ENCODE data around the gene GALNT14.

The GALNT14 gene

GRCh38 chr2:31136000-31136399, 2.2 kb downstream of the GALNT14 start:
- Histone ChIP-seq H3K9me3 (ENCODE audit: control insufficient read depth in 2 of 2, low read length in 2 of 2) (no peaks in the 10 kb centered on the region), H3K9ac (ENCODE audit: low read length in 2 of 2) (no peak overlapping the region), H3K4me3 (ENCODE audit: low read length in 2 of 2) (no peak overlapping the region), H3K27me3 (ENCODE audit: control insufficient read depth in 1 of 2, insufficient read depth in 2 of 2, low read length in 2 of 2) (peaks cover 31 to 48% of the 10 kb centered on the region in 2 donors), H3K36me3 (ENCODE audit: control insufficient read depth in 2 of 2, insufficient read depth in 2 of 2, low read length in 2 of 2) (no peaks in the 10 kb centered on the region), H3K27ac (ENCODE audit: low read length) (no peak overlapping the region), H3K4me1 (ENCODE audit: control insufficient read depth, insufficient read depth, low read length) (peaks cover 17% of the 10 kb centered on the region)

- H3K4me1 ChIP-seq (ENCODE audit: control insufficient read depth, insufficient read depth, low read length), result peaks cover 17% of the 10 kb centered on the region
- no peak overlapping the region for H3K4me3 ChIP-seq (ENCODE audit: low read length in 2 of 2)
- H3K36me3 ChIP-seq (ENCODE audit: control insufficient read depth in 2 of 2, insufficient read depth in 2 of 2, low read length in 2 of 2), result no peaks in the 10 kb centered on the region
- H3K27ac ChIP-seq (ENCODE audit: low read length), result no peak overlapping the region
- no peak overlapping the region for H3K9ac ChIP-seq (ENCODE audit: low read length in 2 of 2)
- peaks cover 31 to 50% of the 10 kb centered on the region in 2 donors for H3K27me3 ChIP-seq (ENCODE audit: control insufficient read depth in 1 of 2, insufficient read depth in 2 of 2, low read length in 2 of 2)
- H3K9me3 ChIP-seq (ENCODE audit: control insufficient read depth in 2 of 2, low read length in 2 of 2), result no peaks in the 10 kb centered on the region
Measured at GRCh38 chr2:31134480-31134879, 3.8 kb downstream of the GALNT14 start.

- Histone ChIP-seq H3K36me3 (ENCODE audit: control insufficient read depth in 2 of 2, insufficient read depth in 2 of 2, low read length in 2 of 2) (no peaks in the 10 kb centered on the region), H3K9me3 (ENCODE audit: control insufficient read depth in 2 of 2, low read length in 2 of 2) (no peaks in the 10 kb centered on the region), H3K27me3 (ENCODE audit: control insufficient read depth in 1 of 2, insufficient read depth in 2 of 2, low read length in 2 of 2) (peaks cover 35 to 47% of the 10 kb centered on the region in 2 donors)
Measured at GRCh38 chr2:31132786-31133185, 5.5 kb downstream of the GALNT14 start.

GRCh38 chr2:31131871-31132270, 6.4 kb downstream of the GALNT14 start:
- no peaks in the 10 kb centered on the region for H3K9me3 ChIP-seq (ENCODE audit: control insufficient read depth in 2 of 2, low read length in 2 of 2)
- H3K27me3 ChIP-seq (ENCODE audit: control insufficient read depth in 1 of 2, insufficient read depth in 2 of 2, low read length in 2 of 2), result peaks cover 31 to 38% of the 10 kb centered on the region in 2 donors
- H3K4me3 ChIP-seq (ENCODE audit: low read length in 2 of 2), result no peak overlapping the region
- H3K27ac ChIP-seq (ENCODE audit: low read length), result no peak overlapping the region
- H3K36me3 ChIP-seq (ENCODE audit: control insufficient read depth in 2 of 2, insufficient read depth in 2 of 2, low read length in 2 of 2), result no peaks in the 10 kb centered on the region
- H3K4me1 ChIP-seq (ENCODE audit: control insufficient read depth, insufficient read depth, low read length), result no peaks in the 10 kb centered on the region
- H3K9ac ChIP-seq (ENCODE audit: low read length in 2 of 2), result no peak overlapping the region

More at GRCh38 chr2:31132786-31133185, 5.5 kb downstream of the GALNT14 start:
- no peak overlapping the region for H3K27ac ChIP-seq (ENCODE audit: low read length)
- H3K4me1 ChIP-seq (ENCODE audit: control insufficient read depth, insufficient read depth, low read length), result peaks cover 8% of the 10 kb centered on the region
- no peak overlapping the region for H3K9ac ChIP-seq (ENCODE audit: low read length in 2 of 2)
- no peak overlapping the region for H3K4me3 ChIP-seq (ENCODE audit: low read length in 2 of 2)

DNA sequence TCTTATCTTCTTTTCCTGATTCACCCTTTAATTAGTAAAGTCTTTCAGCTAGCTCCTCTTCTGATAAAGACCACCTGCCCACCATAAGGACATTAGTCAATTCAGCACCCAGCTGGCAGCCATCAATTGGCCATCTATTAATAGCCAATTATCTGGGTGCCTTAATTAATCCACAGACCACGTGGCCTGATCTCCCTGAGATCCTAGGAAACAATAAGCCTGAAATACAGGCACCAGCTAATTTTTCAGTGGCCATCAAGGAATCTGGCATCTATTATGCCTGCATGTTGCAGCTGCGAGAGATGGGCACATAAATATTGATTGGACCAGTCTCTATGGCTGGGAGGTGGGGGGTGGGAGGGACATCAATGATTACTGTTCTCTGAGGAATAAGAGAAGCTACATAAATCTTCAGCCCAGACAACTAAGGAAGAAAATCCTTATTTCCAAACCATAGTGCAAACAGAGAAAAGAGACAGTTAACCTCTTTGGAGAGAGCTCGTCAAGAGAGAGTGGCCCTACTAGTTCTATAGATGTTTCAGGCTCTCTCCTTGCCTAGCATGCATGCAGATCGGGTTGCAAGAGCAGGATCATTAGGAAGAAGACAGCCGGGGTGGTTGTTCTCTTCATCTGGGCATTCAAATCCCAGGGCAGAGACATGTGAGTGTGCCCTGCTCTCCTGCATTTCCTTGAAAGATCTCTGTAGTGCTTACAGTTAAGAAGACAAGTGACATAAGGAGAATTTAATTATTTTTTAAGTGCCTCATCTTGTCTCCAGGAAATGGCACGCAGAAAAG, 8.7 kb downstream of the GALNT14 start:
- Histone ChIP-seq H3K4me1 (ENCODE audit: control insufficient read depth, insufficient read depth, low read length) (no peaks in the 10 kb centered on the region), H3K9ac (ENCODE audit: low read length in 2 of 2) (no peak overlapping the region), H3K27ac (ENCODE audit: low read length) (no peak overlapping the region), H3K27me3 (ENCODE audit: control insufficient read depth in 1 of 2, insufficient read depth in 2 of 2, low read length in 2 of 2) (peaks cover 11 to 16% of the 10 kb centered on the region in 2 donors), H3K4me3 (ENCODE audit: low read length in 2 of 2) (no peak overlapping the region), H3K36me3 (ENCODE audit: control insufficient read depth in 2 of 2, insufficient read depth in 2 of 2, low read length in 2 of 2) (no peaks in the 10 kb centered on the region), H3K9me3 (ENCODE audit: control insufficient read depth in 2 of 2, low read length in 2 of 2) (no peaks in the 10 kb centered on the region)

- no peaks in the 10 kb centered on the region for H3K4me1 ChIP-seq (ENCODE audit: control insufficient read depth, insufficient read depth, low read length)
- no peak overlapping the region for H3K27ac ChIP-seq (ENCODE audit: low read length)
- no peaks in the 10 kb centered on the region for H3K36me3 ChIP-seq (ENCODE audit: control insufficient read depth in 2 of 2, insufficient read depth in 2 of 2, low read length in 2 of 2)
Measured at GRCh38 chr2:31127931-31128330, 10.3 kb downstream of the GALNT14 start.

GRCh38 chr2:31125918-31126695, 12.1 kb downstream of the GALNT14 start:
- no peak overlapping the region for H3K4me3 ChIP-seq (ENCODE audit: low read length in 2 of 2)
- no peaks in the 10 kb centered on the region for H3K4me1 ChIP-seq (ENCODE audit: control insufficient read depth, insufficient read depth, low read length)

More at GRCh38 chr2:31127931-31128330, 10.3 kb downstream of the GALNT14 start:
- H3K4me3 ChIP-seq (ENCODE audit: low read length in 2 of 2), result no peak overlapping the region
- H3K9me3 ChIP-seq (ENCODE audit: control insufficient read depth in 2 of 2, low read length in 2 of 2), result no peaks in the 10 kb centered on the region
- no peak overlapping the region for H3K9ac ChIP-seq (ENCODE audit: low read length in 2 of 2)
- peaks cover 7 to 8% of the 10 kb centered on the region in 2 donors for H3K27me3 ChIP-seq (ENCODE audit: control insufficient read depth in 1 of 2, insufficient read depth in 2 of 2, low read length in 2 of 2)

DNA sequence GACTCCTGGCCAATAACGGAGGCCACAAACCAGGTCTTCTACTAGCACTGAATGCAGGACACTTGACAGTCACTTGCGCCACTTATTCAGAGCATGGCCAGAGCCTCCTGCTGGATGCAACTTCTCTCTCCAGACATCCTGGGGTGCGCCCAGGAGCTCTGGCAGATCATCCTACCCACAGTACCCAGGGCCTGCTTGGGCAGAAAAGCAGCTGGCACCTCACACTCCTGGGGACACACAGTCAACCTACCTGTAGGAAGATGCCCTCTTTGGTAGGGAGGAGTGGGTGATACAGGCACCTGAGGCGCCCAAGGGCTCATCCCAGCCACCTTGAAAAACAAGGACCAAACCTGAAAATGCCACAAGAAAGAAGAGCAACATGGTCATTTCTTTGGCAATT, 13.3 kb downstream of the GALNT14 start:
- Histone ChIP-seq H3K27ac (ENCODE audit: low read length) (no peak overlapping the region), H3K27me3 (ENCODE audit: control insufficient read depth in 1 of 2, insufficient read depth in 2 of 2, low read length in 2 of 2) (peaks cover 0 to 8% of the 10 kb centered on the region in 2 donors), H3K9me3 (ENCODE audit: control insufficient read depth in 2 of 2, low read length in 2 of 2) (no peaks in the 10 kb centered on the region), H3K36me3 (ENCODE audit: control insufficient read depth in 2 of 2, insufficient read depth in 2 of 2, low read length in 2 of 2) (no peaks in the 10 kb centered on the region), H3K9ac (ENCODE audit: low read length in 2 of 2) (no peak overlapping the region), H3K4me1 (ENCODE audit: control insufficient read depth, insufficient read depth, low read length) (no peaks in the 10 kb centered on the region), H3K4me3 (ENCODE audit: low read length in 2 of 2) (no peak overlapping the region)

More at GRCh38 chr2:31125918-31126695, 12.1 kb downstream of the GALNT14 start:
- Histone ChIP-seq H3K9ac (ENCODE audit: low read length in 2 of 2) (no peak overlapping the region), H3K27ac (ENCODE audit: low read length) (no peak overlapping the region), H3K27me3 (ENCODE audit: control insufficient read depth in 1 of 2, insufficient read depth in 2 of 2, low read length in 2 of 2) (peaks cover 3 to 9% of the 10 kb centered on the region in 2 donors), H3K36me3 (ENCODE audit: control insufficient read depth in 2 of 2, insufficient read depth in 2 of 2, low read length in 2 of 2) (no peaks in the 10 kb centered on the region), H3K9me3 (ENCODE audit: control insufficient read depth in 2 of 2, low read length in 2 of 2) (no peaks in the 10 kb centered on the region)

GRCh38 chr2:31122133-31122532, 16.1 kb downstream of the GALNT14 start:
- H3K9me3 ChIP-seq (ENCODE audit: control insufficient read depth in 2 of 2, low read length in 2 of 2), result no peaks in the 10 kb centered on the region
- H3K27me3 ChIP-seq (ENCODE audit: control insufficient read depth in 1 of 2, insufficient read depth in 2 of 2, low read length in 2 of 2), result peaks cover 0 to 5% of the 10 kb centered on the region in 2 donors

GRCh38 chr2:31113765-31114164, 24.5 kb downstream of the GALNT14 start:
- Histone ChIP-seq H3K27ac (ENCODE audit: low read length) (no peak overlapping the region), H3K9me3 (ENCODE audit: control insufficient read depth in 2 of 2, low read length in 2 of 2) (no peaks in the 10 kb centered on the region), H3K9ac (ENCODE audit: low read length in 2 of 2) (no peak overlapping the region), H3K4me3 (ENCODE audit: low read length in 2 of 2) (no peak overlapping the region), H3K36me3 (ENCODE audit: control insufficient read depth in 2 of 2, insufficient read depth in 2 of 2, low read length in 2 of 2) (no peaks in the 10 kb centered on the region), H3K27me3 (ENCODE audit: control insufficient read depth in 1 of 2, insufficient read depth in 2 of 2, low read length in 2 of 2) (peaks cover 0 to 4% of the 10 kb centered on the region in 2 donors), H3K4me1 (ENCODE audit: control insufficient read depth, insufficient read depth, low read length) (no peaks in the 10 kb centered on the region)

More at GRCh38 chr2:31122133-31122532, 16.1 kb downstream of the GALNT14 start:
- Histone ChIP-seq H3K4me1 (ENCODE audit: control insufficient read depth, insufficient read depth, low read length) (no peaks in the 10 kb centered on the region), H3K27ac (ENCODE audit: low read length) (no peak overlapping the region), H3K36me3 (ENCODE audit: control insufficient read depth in 2 of 2, insufficient read depth in 2 of 2, low read length in 2 of 2) (no peaks in the 10 kb centered on the region), H3K4me3 (ENCODE audit: low read length in 2 of 2) (no peak overlapping the region), H3K9ac (ENCODE audit: low read length in 2 of 2) (no peak overlapping the region)

Measured in stomach smooth muscle (tissue), 2 donors.